Breast epithelium (tissue), 4 donors: Measurements from ENCODE around the gene GPR153. TPM values are rescaled to one million over a fixed set of nuclear protein-coding genes. Genes with fewer than 3 reads are reported as not detected.

Source experiments
- DNase-seq, 2 donors: peaks; one replicate each; pipeline ENCODE4 v3.0.0-alpha.2; 2019; ENCODE audit warnings: low spot score in 2 of 2
- H3K27ac ChIP-seq, 2 donors: fragments of 200-600 bp; sonication (generic) in 1 of 2; one replicate each; pipeline ENCODE4 v1.5.1; 2016 to 2019; ENCODE audit warnings: mild to moderate bottlenecking in 1 of 2
- H3K27me3 ChIP-seq, 2 donors: fragments of 200-600 bp; sonication (generic) in 1 of 2; one replicate each; pipeline versions ENCODE4 v1.5.1 to v1.6.0; 2017 to 2019; ENCODE audit warnings: control low read depth in 1 of 2, mild to moderate bottlenecking in 1 of 2
- H3K36me3 ChIP-seq: fragments of 200-600 bp; one replicate; pipeline ENCODE4 v1.5.1; 2019
- H3K4me1 ChIP-seq, 2 donors: fragments of 200-600 bp; sonication (generic); one replicate each; pipeline ENCODE4 v1.5.1; 2016 to 2019; ENCODE audit warnings: control low read depth in 1 of 2
- H3K4me3 ChIP-seq, 3 donors: fragments of 200-600 bp; sonication (generic); 1 replicate in 2 of 3; 2 replicates in 1 of 3; pipeline ENCODE4 v1.5.1; 2016 to 2019; ENCODE audit warnings: mild to moderate bottlenecking in 3 of 3, moderate library complexity in 2 of 3
- H3K9me3 ChIP-seq, 2 donors: fragments of 200-600 bp; sonication (generic) in 1 of 2; one replicate each; pipeline ENCODE4 v1.5.1; 2016 to 2019; ENCODE audit warnings: control low read depth in 1 of 2
- CTCF ChIP-seq, 3 donors: fragments of 450-650 bp; IDR thresholded peaks; one replicate each; pipeline ENCODE4 v1.5.1; 2016 to 2017; ENCODE audit warnings: antibody characterized with exemption in 3 of 3, mild to moderate bottlenecking in 3 of 3, moderate library complexity in 3 of 3
- POLR2A ChIP-seq: fragments of 450-650 bp; IDR thresholded peaks from one replicate; pipeline ENCODE4 v1.6.1; 2016; ENCODE audit warnings: antibody characterized with exemption, mild to moderate bottlenecking, moderate library complexity
- POLR2AphosphoS5 ChIP-seq, 3 donors: sonication (generic); formaldehyde crosslinking; IDR thresholded peaks; one replicate each; pipeline ENCODE4 v1.6.1; 2017; ENCODE audit warnings: antibody characterized with exemption in 3 of 3
- intact Hi-C: fragments of 100-400 bp; cut with DNase I; formaldehyde crosslinking; loops from one replicate; pipeline ENCODE4 v1.15.1; 2023; ENCODE audit warnings: low total_unique reads
- total RNA-seq, 3 donors: library from RNA; depleted of rRNA; stranded (reverse); fragments of >200 nt; gene quantifications; one replicate each; pipeline ENCODE4 v1.1.0, GENCODE V29; 2016

The GPR153 gene
- total RNA-seq, 3 donors from 2014 or later, result 5.4 to 34.6 (median 6.6) TPM

GRCh38 chr1:6246497-6247467 is 14.1 kb downstream of the GPR153 start:
- H3K4me3 ChIP-seq, result no peak overlapping the region
- TF ChIP-seq POLR2A (no peak), CTCF (IDR thresholded peaks at IDR 0.05) (peak; percentile 94 to 98 (median 97)), POLR2AphosphoS5 (IDR thresholded peaks at IDR 0.05) (no peak)
- no peaks in the 10 kb centered on the region for H3K36me3 ChIP-seq
- peaks cover 26 to 84% of the 10 kb centered on the region in 2 donors for H3K27me3 ChIP-seq
- H3K4me1 ChIP-seq, result peaks cover 8 to 10% of the 10 kb centered on the region in 2 donors
- no peaks in the 10 kb centered on the region for H3K9me3 ChIP-seq
- no peak overlapping the region for H3K27ac ChIP-seq
- intact Hi-C loops, result no loop called here
- DNase-seq, result peak; percentile 67 to 83

GRCh38 chr1:6245869-6246496 is 14.9 kb downstream of the GPR153 start:
- Histone ChIP-seq H3K27ac (no peak overlapping the region), H3K4me3 (no peak overlapping the region), H3K27me3 (peaks cover 31 to 84% of the 10 kb centered on the region in 2 donors), H3K4me1 (peaks cover 8 to 10% of the 10 kb centered on the region in 2 donors), H3K9me3 (no peaks in the 10 kb centered on the region), H3K36me3 (no peaks in the 10 kb centered on the region)
- TF ChIP-seq POLR2AphosphoS5 (IDR thresholded peaks at IDR 0.05), result no peak
- TF ChIP-seq CTCF (IDR thresholded peaks at IDR 0.05), result no peak
- no peak for TF ChIP-seq POLR2A
- intact Hi-C loops, result loop anchor here (2.0 kb wide), 1 partner anchor 95 kb away; no protein-coding TSS in a partner anchor
- no peak for DNase-seq

- peaks cover 8 to 10% of the 10 kb centered on the region in 2 donors for H3K4me1 ChIP-seq
- H3K4me3 ChIP-seq, result no peak overlapping the region
- peak in 1 of 2 donors; percentile 75 for DNase-seq
- intact Hi-C loops, result loop anchor here (2.0 kb wide), 1 partner anchor 96 kb away; no protein-coding TSS in a partner anchor
- no peaks in the 10 kb centered on the region for H3K36me3 ChIP-seq
- H3K27me3 ChIP-seq, result peaks cover 31 to 83% of the 10 kb centered on the region in 2 donors
- no peak overlapping the region for H3K27ac ChIP-seq
- H3K9me3 ChIP-seq, result no peaks in the 10 kb centered on the region
- TF ChIP-seq POLR2A (no peak), CTCF (IDR thresholded peaks at IDR 0.05) (peak; percentile 54 to 86 (median 55)), POLR2AphosphoS5 (IDR thresholded peaks at IDR 0.05) (peak; percentile 17 to 45 (median 26))
Measured at GRCh38 chr1:6245086-6245868, 15.6 kb downstream of the GPR153 start.

- TF ChIP-seq CTCF (IDR thresholded peaks at IDR 0.05) (no peak), POLR2AphosphoS5 (IDR thresholded peaks at IDR 0.05) (no peak), POLR2A (no peak)
- intact Hi-C loops, result loop anchor here (2.0 kb wide), 1 partner anchor 96 kb away; no protein-coding TSS in a partner anchor
- H3K27me3 ChIP-seq, result peaks cover 31 to 81% of the 10 kb centered on the region in 2 donors
- peaks cover 8 to 10% of the 10 kb centered on the region in 2 donors for H3K4me1 ChIP-seq
- H3K4me3 ChIP-seq, result no peak overlapping the region
- H3K9me3 ChIP-seq, result no peaks in the 10 kb centered on the region
- no peak for DNase-seq
- no peaks in the 10 kb centered on the region for H3K36me3 ChIP-seq
- no peak overlapping the region for H3K27ac ChIP-seq
Measured at GRCh38 chr1:6244401-6245049, 16.4 kb downstream of the GPR153 start.
